Ramos (cell line): Measurements from ENCODE around the gene CCR8.
"Not testable (repeated sequence)": the region's sequence is repeated elsewhere in the genome, so short reads cannot be mapped to it uniquely, and the experiment has no call there.

ENCODE experiments used
- in situ Hi-C: fragments of 300-500 bp; cut with MboI; formaldehyde crosslinking; loops from one replicate; pipeline ENCODE4 v1.14.3; 2022; ENCODE audit warnings: low sequenced_read_pairs; ENCODE audit not compliant: unreplicated experiment

The CCR8 gene

DNA sequence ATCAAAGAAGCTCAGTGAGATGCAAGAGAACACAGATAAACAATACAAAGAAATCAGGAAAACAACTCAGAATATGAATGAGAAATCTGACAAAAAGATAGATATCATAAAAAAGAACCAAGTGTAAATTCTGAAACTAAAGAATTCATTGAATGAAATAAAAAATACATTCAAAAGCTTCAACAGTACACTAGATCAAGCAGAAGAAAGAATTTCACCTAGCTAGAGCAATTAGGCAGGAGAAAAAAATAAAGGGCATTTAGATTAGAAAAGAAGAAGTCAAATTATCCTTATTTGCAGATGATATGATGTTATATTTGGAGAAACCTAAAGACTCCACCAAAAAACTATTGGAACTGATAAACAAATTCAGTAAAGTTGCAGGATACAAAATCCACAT is 30.2 kb upstream of the CCR8 start:
- in situ Hi-C loops = loop anchor here (25.0 kb wide), 1 partner anchor 562 kb away; no protein-coding TSS in a partner anchor

GRCh38 chr3:39302178-39302577 is 27.3 kb upstream of the CCR8 start:
- in situ Hi-C loops = no loop called here

- in situ Hi-C loops = no loop called here
Measured at GRCh38 chr3:39313289-39313688, 16.2 kb upstream of the CCR8 start.

GRCh38 chr3:39315420-39315819 is 14.1 kb upstream of the CCR8 start:
- in situ Hi-C loops = no loop called here

GRCh38 chr3:39317571-39318169 is 11.8 kb upstream of the CCR8 start:
- in situ Hi-C loops = no loop called here

DNA sequence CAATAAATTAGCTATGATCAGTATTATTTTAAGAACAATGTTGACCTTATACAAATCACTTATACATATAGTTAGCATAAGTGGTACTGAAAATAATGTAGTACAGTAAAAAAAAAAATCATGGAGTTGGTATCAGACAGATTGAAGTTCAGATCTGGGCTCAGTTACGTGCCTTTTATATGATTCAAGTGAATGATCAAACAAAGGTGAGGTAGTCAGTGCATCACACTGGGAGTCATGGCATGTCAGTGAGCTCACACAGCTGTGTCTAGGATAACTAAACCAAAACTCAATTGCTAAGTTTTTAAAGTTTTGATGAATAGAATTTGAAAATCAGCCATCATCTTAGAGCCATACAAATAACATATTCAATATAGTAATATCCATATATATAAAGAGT is 11.2 kb upstream of the CCR8 start:
- in situ Hi-C loops = no loop called here

DNA sequence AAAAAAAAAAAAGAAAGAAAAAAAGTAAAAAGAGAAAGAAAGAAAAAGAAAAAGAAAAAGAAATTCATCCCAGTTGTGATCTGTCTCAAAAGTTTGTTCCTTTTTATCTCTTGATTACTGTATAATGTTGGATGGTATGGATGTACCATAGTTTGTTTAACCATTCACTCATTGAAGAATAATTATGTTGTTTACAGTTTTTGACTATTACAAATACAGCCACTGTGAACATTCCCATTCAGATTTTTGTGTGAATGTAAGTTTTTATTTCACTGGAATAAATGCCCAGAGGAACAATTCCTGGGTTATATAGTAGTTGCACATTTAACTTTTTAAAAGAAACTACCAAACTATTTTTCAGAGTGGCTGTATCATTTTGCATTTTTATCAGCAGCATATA is 10.3 kb upstream of the CCR8 start:
- in situ Hi-C loops = no loop called here

- in situ Hi-C loops = not testable (repeated sequence)
Measured at GRCh38 chr3:39321574-39321983, 7.9 kb upstream of the CCR8 start.

DNA sequence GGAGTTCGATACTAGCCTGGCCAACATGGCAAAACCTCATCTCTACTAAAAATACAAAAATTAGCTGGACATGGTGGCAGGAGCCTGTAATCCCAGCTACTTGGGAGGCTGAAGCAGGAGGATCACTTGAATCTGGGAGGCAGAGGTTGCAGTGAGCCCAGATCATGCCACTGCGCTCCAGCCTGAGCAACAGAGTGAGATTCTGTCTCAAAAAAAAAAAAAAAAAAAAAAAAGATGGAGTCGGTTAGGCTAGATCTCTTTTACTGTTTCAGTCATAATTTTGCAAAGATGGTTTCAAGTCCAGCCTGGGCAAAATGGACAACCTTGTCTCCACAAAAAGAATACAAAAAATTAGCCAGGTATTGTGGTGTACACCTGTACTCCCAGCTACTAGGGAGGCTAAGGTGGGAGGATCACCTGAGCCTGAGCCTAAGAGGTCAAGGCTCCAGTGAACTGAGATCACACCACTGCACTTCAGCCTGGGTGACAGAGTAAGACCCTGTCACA is 7.2 kb upstream of the CCR8 start:
- in situ Hi-C loops = not testable (repeated sequence)

DNA sequence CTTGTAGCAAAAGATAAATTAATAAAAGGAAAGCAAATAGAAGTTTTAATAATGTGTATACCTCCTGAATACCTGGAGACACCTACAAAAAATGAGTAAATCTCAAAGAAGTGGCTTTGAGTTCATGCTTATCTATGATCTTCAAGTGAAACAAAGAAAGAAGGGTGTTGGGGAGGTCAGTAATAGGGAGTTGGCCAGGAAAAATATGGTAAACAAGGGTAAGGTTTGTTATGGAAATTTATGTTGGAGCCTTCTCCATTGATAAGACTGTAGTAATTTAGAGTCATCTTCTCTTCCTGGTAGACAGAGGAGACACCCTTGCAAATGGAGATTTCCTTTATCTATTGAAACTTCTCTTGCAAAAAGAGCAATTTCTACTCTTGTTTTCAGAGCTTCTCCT is 6.6 kb upstream of the CCR8 start:
- in situ Hi-C loops = no loop called here

- in situ Hi-C loops = no loop called here
Measured at GRCh38 chr3:39323494-39323893, 6.0 kb upstream of the CCR8 start.

- in situ Hi-C loops = no loop called here
Measured at GRCh38 chr3:39325236-39325635, 4.3 kb upstream of the CCR8 start.

GRCh38 chr3:39327053-39327745 is 2.3 kb upstream of the CCR8 start:
- in situ Hi-C loops = no loop called here

DNA sequence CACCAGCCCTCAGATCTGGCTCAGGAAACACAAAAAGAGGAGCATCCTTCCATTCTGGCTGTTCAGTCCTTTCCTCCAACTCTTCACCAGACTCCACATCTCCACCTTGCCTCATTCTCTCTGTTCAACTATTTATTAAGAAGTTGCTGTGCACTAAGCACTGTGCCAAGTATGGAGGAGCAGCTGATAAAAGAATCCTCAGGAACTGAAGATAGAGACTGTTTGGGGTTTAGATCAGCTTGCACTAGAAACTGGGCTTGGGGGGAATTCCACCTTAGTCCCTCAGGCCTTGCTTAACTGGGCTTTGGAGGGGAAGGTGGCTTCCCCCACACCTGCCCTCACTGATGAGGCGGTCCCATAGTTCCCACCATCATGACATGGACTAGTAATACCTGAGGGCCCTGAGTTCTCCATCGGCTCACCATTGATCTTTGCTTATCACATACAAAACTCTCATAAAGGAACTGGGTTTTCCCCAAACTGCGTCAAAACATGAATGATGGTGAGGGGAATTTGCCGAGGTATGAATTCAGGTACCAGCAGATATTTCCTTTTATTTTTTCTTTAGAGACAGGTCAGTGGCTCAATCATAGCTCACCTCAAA is 1.7 kb upstream of the CCR8 start:
- in situ Hi-C loops = no loop called here

DNA sequence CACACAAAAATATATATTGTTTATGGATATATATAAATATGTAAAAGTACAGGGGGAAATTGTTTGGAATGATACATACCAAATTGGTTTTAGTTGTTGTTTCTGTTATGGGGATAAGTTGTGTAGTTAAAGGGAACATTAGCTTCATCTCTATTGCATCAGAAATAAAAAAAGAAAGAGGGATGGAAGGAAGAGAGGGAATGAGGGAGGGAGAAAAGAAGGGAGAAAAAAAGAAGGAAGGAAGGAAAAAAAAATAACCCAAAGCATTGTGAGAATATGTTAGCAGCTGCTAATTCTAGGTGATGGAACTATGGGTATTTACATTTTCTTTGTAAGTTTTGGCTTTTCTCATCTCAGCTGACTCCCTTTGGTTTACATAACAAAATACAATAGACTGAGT is 1.3 kb downstream of the CCR8 start:
- in situ Hi-C loops = no loop called here

GRCh38 chr3:39332525-39332924 is 3.0 kb downstream of the CCR8 start:
- in situ Hi-C loops = no loop called here

GRCh38 chr3:39333607-39334006 is 4.1 kb downstream of the CCR8 start:
- in situ Hi-C loops = no loop called here

- in situ Hi-C loops = no loop called here
Measured at GRCh38 chr3:39334205-39334604, 4.7 kb downstream of the CCR8 start.

GRCh38 chr3:39338201-39338600 is 8.7 kb downstream of the CCR8 start:
- in situ Hi-C loops = no loop called here

DNA sequence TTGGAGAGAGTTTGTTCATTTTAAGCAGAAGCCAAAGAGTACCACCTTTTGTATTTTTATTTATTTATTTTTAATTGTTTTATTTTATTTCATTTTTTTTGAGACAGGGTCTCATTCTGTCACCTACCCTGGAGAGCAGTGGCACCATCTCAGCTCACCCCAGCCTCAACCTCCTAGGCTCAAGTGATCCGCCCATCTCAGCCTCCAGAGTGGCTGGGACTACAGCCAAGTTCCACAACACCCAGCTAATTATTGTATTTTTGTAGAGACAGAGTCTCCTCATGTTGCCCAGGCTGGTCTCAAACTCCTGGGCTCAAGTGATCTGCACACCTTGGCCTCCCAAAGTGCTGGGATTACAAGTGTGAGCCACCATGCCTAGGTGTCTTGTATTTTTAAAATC is 9.6 kb downstream of the CCR8 start:
- in situ Hi-C loops = no loop called here

GRCh38 chr3:39343076-39343717 is 13.7 kb downstream of the CCR8 start:
- in situ Hi-C loops = no loop called here
